Fibroblast of peridontal ligament (primary cell): Measurements from ENCODE around the gene CGB7.
A peak's percentile ranks its signal among the peaks of the same experiment; 100 is the strongest.
"Not testable (repeated sequence)": the region's sequence is repeated elsewhere in the genome, so short reads cannot be mapped to it uniquely, and the experiment has no call there.

Experiments
- DNase-seq: peaks from one replicate; pipeline ENCODE4 v3.0.0-alpha.2; 2010; ENCODE audit errors: extremely low read depth

CGB7 gene

GRCh38 chr19:49042177-49042576 lies 15.4 kb downstream of the CGB7 start:
- no peak for DNase-seq

- DNase-seq: not testable (repeated sequence)
Observed at GRCh38 chr19:49039736-49040135, 17.8 kb downstream of the CGB7 start.

GRCh38 chr19:49038557-49039276 lies 18.8 kb downstream of the CGB7 start:
- DNase-seq: not testable (repeated sequence)

- not testable (repeated sequence) for DNase-seq
Observed at GRCh38 chr19:49038111-49038510, 19.4 kb downstream of the CGB7 start.

- not testable (repeated sequence) for DNase-seq
Observed at GRCh38 chr19:49036815-49037214, 20.7 kb downstream of the CGB7 start, which contains the start of gene CGB1. TSS of gene CGB1 (minus strand) at chr19:49036895. CDS start at chr19:49036711, 184 bp downstream.

GRCh38 chr19:49031642-49032301 lies 25.8 kb downstream of the CGB7 start, which contains the start of gene CGB2:
TSS of gene CGB2 (plus strand) at chr19:49031890. CDS start at chr19:49032096, 206 bp downstream.
- DNase-seq: not testable (repeated sequence)

GRCh38 chr19:49030323-49030722 lies 27.2 kb downstream of the CGB7 start:
- not testable (repeated sequence) for DNase-seq

GRCh38 chr19:49029749-49030148 lies 27.8 kb downstream of the CGB7 start:
- DNase-seq: not testable (repeated sequence)

GRCh38 chr19:49028686-49029085 lies 28.9 kb downstream of the CGB7 start:
- DNase-seq: not testable (repeated sequence)

GRCh38 chr19:49025599-49025998 lies 31.9 kb downstream of the CGB7 start:
- not testable (repeated sequence) for DNase-seq

- not testable (repeated sequence) for DNase-seq
Observed at GRCh38 chr19:49025088-49025487, 32.5 kb downstream of the CGB7 start.

GRCh38 chr19:49024233-49024632 lies 33.3 kb downstream of the CGB7 start, which contains the start of gene CGB3:
TSS of gene CGB3 (minus strand) at chr19:49024333. CDS start at chr19:49023971, 362 bp downstream.
- not testable (repeated sequence) for DNase-seq

- no peak for DNase-seq
Observed at GRCh38 chr19:49022116-49022515, 35.4 kb downstream of the CGB7 start.

GRCh38 chr19:49020931-49021895 lies 36.3 kb downstream of the CGB7 start:
- DNase-seq: peak; percentile 7

- DNase-seq: no peak
Observed at GRCh38 chr19:49020342-49020741, 37.2 kb downstream of the CGB7 start.

GRCh38 chr19:49019242-49019932 lies 38.2 kb downstream of the CGB7 start:
- DNase-seq: peak; percentile 11

GRCh38 chr19:49018388-49019241 lies 38.9 kb downstream of the CGB7 start:
- DNase-seq: peak; percentile 2

GRCh38 chr19:49017666-49018351 lies 39.7 kb downstream of the CGB7 start:
- DNase-seq: peak; percentile 34

- DNase-seq: no peak
Observed at GRCh38 chr19:49017041-49017665, 40.4 kb downstream of the CGB7 start, which contains the start of gene LHB. TSS of gene LHB (minus strand) at chr19:49017091. CDS start at chr19:49017081, 10 bp downstream.
